H9 (cell line): Measurements from ENCODE around the gene SLC14A1. TPM values are rescaled to one million over a fixed set of nuclear protein-coding genes. Genes with fewer than 3 reads are reported as not detected.
A peak's percentile ranks its signal among the peaks of the same experiment; 100 is the strongest.

Experiments used
- DNase-seq: peaks from one replicate; pipeline ENCODE4 v3.0.0-alpha.2; 2017
- H2AFZ ChIP-seq: one replicate; pipeline ENCODE4 v1.6.1; 2013; ENCODE audit warnings: mild to moderate bottlenecking, low read length, control low read depth, moderate library complexity
- H2AK5ac ChIP-seq: 2 replicates; pipeline ENCODE4 v1.6.1; 2013; ENCODE audit warnings: low read length, control low read depth, mixed read lengths; ENCODE audit not compliant: insufficient read length
- H2BK120ac ChIP-seq: one replicate; pipeline ENCODE4 v1.6.1; 2013; ENCODE audit warnings: low read depth, mild to moderate bottlenecking, low read length, control low read depth, inconsistent platforms; ENCODE audit not compliant: poor library complexity, severe bottlenecking
- H2BK12ac ChIP-seq: 2 replicates; pipeline ENCODE4 v1.6.1; 2013; ENCODE audit warnings: low read length, control low read depth, mixed read lengths, low read depth; ENCODE audit not compliant: insufficient read length
- H2BK15ac ChIP-seq: 2 replicates; pipeline ENCODE4 v1.6.1; 2013; ENCODE audit warnings: low read depth, low read length, control low read depth
- H2BK20ac ChIP-seq: one replicate; pipeline ENCODE4 v1.6.1; 2013; ENCODE audit warnings: low read depth, mild to moderate bottlenecking, low read length, control low read depth, inconsistent platforms; ENCODE audit not compliant: poor library complexity, severe bottlenecking
- H2BK5ac ChIP-seq: 2 replicates; pipeline ENCODE4 v1.6.1; 2013; ENCODE audit warnings: low read length, control low read depth, mixed read lengths; ENCODE audit not compliant: insufficient read length
- H3K14ac ChIP-seq: 2 replicates; pipeline ENCODE4 v1.6.1; 2013; ENCODE audit warnings: low read length, control low read depth; ENCODE audit not compliant: insufficient read depth
- H3K18ac ChIP-seq: 2 replicates; pipeline ENCODE4 v1.6.1; 2013; ENCODE audit warnings: low read depth, mild to moderate bottlenecking, mixed read lengths, low read length, control low read depth; ENCODE audit not compliant: insufficient read length
- H3K23ac ChIP-seq: 2 replicates; pipeline ENCODE4 v1.6.1; 2013; ENCODE audit warnings: low read length, control low read depth, mixed read lengths, low read depth; ENCODE audit not compliant: insufficient read length
- H3K23me2 ChIP-seq: 2 replicates; pipeline ENCODE4 v1.6.1; 2013; ENCODE audit warnings: low read depth, mild to moderate bottlenecking, mixed read lengths, low read length, control low read depth; ENCODE audit not compliant: insufficient read length, poor library complexity, severe bottlenecking
- H3K27ac ChIP-seq: 2 replicates; pipeline ENCODE4 v1.5.1; 2013; ENCODE audit warnings: low read length, control low read depth, mixed read lengths, low read depth; ENCODE audit not compliant: insufficient read length
- H3K27me3 ChIP-seq: 2 replicates; pipeline ENCODE4 v1.6.1; 2013; ENCODE audit warnings: low read length, control low read depth, inconsistent platforms; ENCODE audit not compliant: insufficient read depth
- H3K4ac ChIP-seq: 2 replicates; pipeline ENCODE4 v1.6.1; 2013; ENCODE audit warnings: low read depth, mild to moderate bottlenecking, control low read depth, inconsistent platforms, low read length, moderate library complexity
- H3K4me1 ChIP-seq: 2 replicates; pipeline ENCODE4 v1.6.1; 2013; ENCODE audit warnings: low read length, control low read depth, inconsistent platforms; ENCODE audit not compliant: insufficient read depth
- H3K4me2 ChIP-seq: 2 replicates; pipeline ENCODE4 v1.6.1; 2013; ENCODE audit warnings: low read length, control low read depth, mixed read lengths; ENCODE audit not compliant: insufficient read length, insufficient read depth
- H3K56ac ChIP-seq: 2 replicates; pipeline ENCODE4 v1.6.1; 2013; ENCODE audit warnings: low read depth, mild to moderate bottlenecking, mixed read lengths, low read length, control low read depth; ENCODE audit not compliant: insufficient read length
- H3K79me1 ChIP-seq: 2 replicates; pipeline ENCODE4 v1.6.1; 2013; ENCODE audit warnings: low read depth, mild to moderate bottlenecking, moderate library complexity, low read length, control low read depth, inconsistent platforms; ENCODE audit not compliant: insufficient read depth, poor library complexity, severe bottlenecking
- H3K79me2 ChIP-seq: 2 replicates; pipeline ENCODE4 v1.6.1; 2013; ENCODE audit warnings: low read length, control low read depth, inconsistent platforms; ENCODE audit not compliant: insufficient read depth
- H3K9ac ChIP-seq: 2 replicates; pipeline ENCODE4 v1.6.1; 2013; ENCODE audit warnings: low read length, control low read depth, mixed read lengths; ENCODE audit not compliant: insufficient read length; ENCODE audit errors: extremely low read depth
- H3K9me3 ChIP-seq: one replicate; pipeline ENCODE4 v1.6.1; 2013; ENCODE audit warnings: low read depth, low read length, inconsistent platforms; ENCODE audit not compliant: control insufficient read depth
- H3T11ph ChIP-seq: one replicate; pipeline ENCODE4 v1.6.1; 2013; ENCODE audit warnings: mild to moderate bottlenecking, low read length, control low read depth, inconsistent platforms
- H4K20me1 ChIP-seq: one replicate; pipeline ENCODE4 v1.6.1; 2013; ENCODE audit not compliant: control insufficient read depth, insufficient read length, insufficient read depth
- H4K5ac ChIP-seq: 2 replicates; pipeline ENCODE4 v1.6.1; 2013; ENCODE audit warnings: low read depth, mild to moderate bottlenecking, mixed read lengths, low read length, control low read depth; ENCODE audit not compliant: insufficient read length
- H4K8ac ChIP-seq: replicated peaks from 2 replicates; pipeline ENCODE4 v1.6.1; 2013; ENCODE audit warnings: low read length, control low read depth, mixed read lengths, low read depth; ENCODE audit not compliant: insufficient read length
- H4K91ac ChIP-seq: 2 replicates; pipeline ENCODE4 v1.6.1; 2013; ENCODE audit warnings: low read depth, mild to moderate bottlenecking, moderate library complexity, mixed read lengths, low read length, control low read depth; ENCODE audit not compliant: insufficient read length
- H3K27ac Mint-ChIP-seq, 3 experiments: 2 replicates in 2 of 3; 3 replicates in 1 of 3; pipeline ENCODE4 v1.8.0; 2020 to 2021; ENCODE audit warnings: mixed read lengths in 3 of 3, mild to moderate bottlenecking in 1 of 3, moderate library complexity in 1 of 3
- H3K27me3 Mint-ChIP-seq: 2 replicates; pipeline ENCODE4 v1.8.0; 2021; ENCODE audit warnings: low read depth, mild to moderate bottlenecking, moderate library complexity, mixed read lengths
- H3K36me3 Mint-ChIP-seq, 3 experiments: 2 replicates in 2 of 3; 3 replicates in 1 of 3; pipeline ENCODE4 v1.8.0; 2020 to 2021; ENCODE audit warnings: low read depth in 3 of 3, mixed read lengths in 3 of 3; ENCODE audit not compliant: insufficient read depth in 1 of 3
- H3K4me1 Mint-ChIP-seq, 2 experiments: 2 replicates each; pipeline ENCODE4 v1.8.0; 2020; ENCODE audit warnings: mixed read lengths in 2 of 2
- H3K4me3 Mint-ChIP-seq, 2 experiments: 2 replicates in 1 of 2; 3 replicates in 1 of 2; pipeline ENCODE4 v1.8.0; 2020 to 2021; ENCODE audit warnings: mild to moderate bottlenecking in 2 of 2, mixed read lengths in 2 of 2, moderate library complexity in 1 of 2
- H3K9me3 Mint-ChIP-seq, 2 experiments: 2 replicates in 1 of 2; 3 replicates in 1 of 2; pipeline ENCODE4 v1.8.0; 2020; ENCODE audit warnings: mild to moderate bottlenecking in 2 of 2, mixed read lengths in 2 of 2, moderate library complexity in 1 of 2
- WGBS: extraction: QIAGEN DNeasy Blood & Tissue Kit; methylation state at CpG from one replicate; pipeline ENCODE4 v1.1.7; 2013; ENCODE audit warnings: missing lambda C conversion rate, low lambda C conversion rate, mixed read lengths; ENCODE audit not compliant: insufficient read length; ENCODE audit errors: extremely low coverage; 5-methylcytosine and 5-hydroxymethylcytosine counted together
- total RNA-seq: library from RNA; stranded (reverse); gene quantifications from 2 replicates; pipeline ENCODE4 v1.2.1, GENCODE V29; 2021
- TF ChIP-seq, protein P1 (sequence below): fragments of 200-600 bp; sonication (generic); conservative IDR thresholded peaks from 3 replicates; pipeline ENCODE4 v1.8.0; 2021; ENCODE audit warnings: antibody characterized with exemption, mild to moderate bottlenecking

SLC14A1 gene
- total RNA-seq, 1 experiment from 2014 or later: not detected

DNA sequence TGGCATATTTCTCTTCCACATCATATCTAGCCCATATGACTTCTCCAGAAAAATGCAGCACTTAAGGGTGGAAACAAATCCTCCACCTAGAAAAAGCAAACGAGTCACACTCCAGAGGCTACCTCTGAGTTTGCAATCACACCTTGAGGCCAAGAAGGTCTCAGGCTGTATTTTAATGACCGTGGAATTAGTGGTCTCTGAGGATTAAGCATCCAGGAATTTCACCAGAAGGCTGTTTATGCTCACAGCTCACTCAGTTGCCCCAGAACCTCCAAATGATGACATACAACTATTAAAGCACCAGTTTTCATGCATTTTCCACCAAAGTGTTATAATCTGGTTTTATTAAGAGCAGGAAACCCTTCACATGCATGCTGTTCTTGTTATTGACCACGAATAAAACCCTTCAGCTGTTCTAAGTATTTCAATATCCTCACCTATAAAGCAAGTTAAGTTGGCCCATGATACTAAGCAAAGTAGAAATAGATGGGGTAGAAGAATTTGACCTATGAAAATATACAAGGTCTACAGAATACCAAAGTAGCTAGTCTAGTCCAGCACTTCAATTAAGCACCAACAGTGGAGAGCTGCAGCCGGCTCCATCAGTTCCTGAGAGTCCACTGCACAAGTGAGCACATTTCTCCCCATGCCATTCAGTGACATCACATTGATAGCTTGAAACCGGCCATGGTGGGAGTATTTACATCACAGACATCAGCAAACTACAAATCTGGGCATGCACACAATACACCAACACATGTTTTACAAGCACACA lies 39.5 kb upstream of the SLC14A1 start:
- H2BK120ac ChIP-seq: no peak overlapping the region
- H3K4me1 ChIP-seq: peaks cover 8% of the 10 kb centered on the region
- H2AK5ac ChIP-seq: no peak overlapping the region
- H3K4me3 Mint-ChIP-seq: no peak overlapping the region
- H2AFZ ChIP-seq: no peak overlapping the region
- DNase-seq: no peak
- no peaks in the 10 kb centered on the region for H3K9me3 Mint-ChIP-seq
- no peaks in the 10 kb centered on the region for H3K27me3 Mint-ChIP-seq
- no peak overlapping the region for H4K5ac ChIP-seq
- H3K56ac ChIP-seq: no peak overlapping the region
- no peak overlapping the region for H3K14ac ChIP-seq
- no peak overlapping the region for H3K4ac ChIP-seq
- peaks cover 21 to 26% of the 10 kb centered on the region in 2 experiments for H3K4me1 Mint-ChIP-seq
- no peaks in the 10 kb centered on the region for H3K27me3 ChIP-seq
- H3K9ac ChIP-seq: no peak overlapping the region
- no peaks in the 10 kb centered on the region for H3K36me3 Mint-ChIP-seq
- H2BK15ac ChIP-seq: no peak overlapping the region
- H4K8ac ChIP-seq: no peak overlapping the region
- no peaks in the 10 kb centered on the region for H3K23me2 ChIP-seq
- H3K18ac ChIP-seq: no peak overlapping the region
- no peak overlapping the region for H3K27ac ChIP-seq
- no CpG with 5 or more reads among the region's 5 CpGs for WGBS
- H4K91ac ChIP-seq: no peak overlapping the region
- H2BK12ac ChIP-seq: no peak overlapping the region
- H4K20me1 ChIP-seq: no peaks in the 10 kb centered on the region
- H3T11ph ChIP-seq: no peak overlapping the region
- no peak overlapping the region for H2BK5ac ChIP-seq
- no peaks in the 10 kb centered on the region for H3K79me1 ChIP-seq
- H3K23ac ChIP-seq: no peak overlapping the region
- H3K27ac Mint-ChIP-seq: peak overlapping the region in 1 of 3 experiments; percentile 38; a peak in 1 of 7 replicates
- no peak overlapping the region for H3K4me2 ChIP-seq
- no peaks in the 10 kb centered on the region for H3K9me3 ChIP-seq
- H3K79me2 ChIP-seq: no peaks in the 10 kb centered on the region
- no peak overlapping the region for H2BK20ac ChIP-seq
- TF ChIP-seq, protein P1, sequence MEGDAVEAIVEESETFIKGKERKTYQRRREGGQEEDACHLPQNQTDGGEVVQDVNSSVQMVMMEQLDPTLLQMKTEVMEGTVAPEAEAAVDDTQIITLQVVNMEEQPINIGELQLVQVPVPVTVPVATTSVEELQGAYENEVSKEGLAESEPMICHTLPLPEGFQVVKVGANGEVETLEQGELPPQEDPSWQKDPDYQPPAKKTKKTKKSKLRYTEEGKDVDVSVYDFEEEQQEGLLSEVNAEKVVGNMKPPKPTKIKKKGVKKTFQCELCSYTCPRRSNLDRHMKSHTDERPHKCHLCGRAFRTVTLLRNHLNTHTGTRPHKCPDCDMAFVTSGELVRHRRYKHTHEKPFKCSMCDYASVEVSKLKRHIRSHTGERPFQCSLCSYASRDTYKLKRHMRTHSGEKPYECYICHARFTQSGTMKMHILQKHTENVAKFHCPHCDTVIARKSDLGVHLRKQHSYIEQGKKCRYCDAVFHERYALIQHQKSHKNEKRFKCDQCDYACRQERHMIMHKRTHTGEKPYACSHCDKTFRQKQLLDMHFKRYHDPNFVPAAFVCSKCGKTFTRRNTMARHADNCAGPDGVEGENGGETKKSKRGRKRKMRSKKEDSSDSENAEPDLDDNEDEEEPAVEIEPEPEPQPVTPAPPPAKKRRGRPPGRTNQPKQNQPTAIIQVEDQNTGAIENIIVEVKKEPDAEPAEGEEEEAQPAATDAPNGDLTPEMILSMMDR: no peak
